Measurements from ENCODE around the gene WDR35.

WDR35 gene

GRCh38 chr2:20011276-20012031, 21.5 kb upstream of the WDR35 start:
- DNase-seq (ENCODE audit: low read depth in 2 of 2), result no peak

- no peak for DNase-seq (ENCODE audit: low read depth in 2 of 2)
These were observed 18.8 kb upstream of the WDR35 start for GRCh38 chr2:20008703-20009102.

- DNase-seq (ENCODE audit: low read depth in 2 of 2), result no peak
These were observed 16.1 kb upstream of the WDR35 start for GRCh38 chr2:20005891-20006470.

- no peak for DNase-seq (ENCODE audit: low read depth in 2 of 2)
These were observed 15.2 kb upstream of the WDR35 start for GRCh38 chr2:20005067-20005627.

GRCh38 chr2:20001361-20001863, 11.5 kb upstream of the WDR35 start:
- DNase-seq (ENCODE audit: low read depth in 2 of 2), result no peak

- no peak for DNase-seq (ENCODE audit: low read depth in 2 of 2)
These were observed 3.8 kb upstream of the WDR35 start for GRCh38 chr2:19993731-19994130.

- no peak for DNase-seq (ENCODE audit: low read depth in 2 of 2)
These were observed 2.0 kb upstream of the WDR35 start for GRCh38 chr2:19991895-19992294.

- no peak for DNase-seq (ENCODE audit: low read depth in 2 of 2)
These were observed 467 bp upstream of the WDR35 start for GRCh38 chr2:19990416-19990728.

GRCh38 chr2:19989342-19989666, 601 bp downstream of the WDR35 start:
- DNase-seq (ENCODE audit: low read depth in 2 of 2), result no peak

- DNase-seq (ENCODE audit: low read depth in 2 of 2), result no peak
These were observed 1.3 kb downstream of the WDR35 start for GRCh38 chr2:19988600-19988999.

- DNase-seq (ENCODE audit: low read depth in 2 of 2), result no peak
These were observed 2.0 kb downstream of the WDR35 start for GRCh38 chr2:19987936-19988335.

- no peak for DNase-seq (ENCODE audit: low read depth in 2 of 2)
These were observed 7.6 kb downstream of the WDR35 start for GRCh38 chr2:19982268-19982667.

GRCh38 chr2:19979932-19980331, 10.0 kb downstream of the WDR35 start:
- DNase-seq (ENCODE audit: low read depth in 2 of 2), result no peak

GRCh38 chr2:19973466-19973865, 16.4 kb downstream of the WDR35 start:
- no peak for DNase-seq (ENCODE audit: low read depth in 2 of 2)

GRCh38 chr2:19971691-19972090, 18.2 kb downstream of the WDR35 start:
- DNase-seq (ENCODE audit: low read depth in 2 of 2), result no peak

GRCh38 chr2:19963386-19963785, 26.5 kb downstream of the WDR35 start:
- DNase-seq (ENCODE audit: low read depth in 2 of 2), result no peak

GRCh38 chr2:19955544-19956422, 34.1 kb downstream of the WDR35 start:
- DNase-seq (ENCODE audit: low read depth in 2 of 2), result peak; percentile 4 to 6

- DNase-seq (ENCODE audit: low read depth in 2 of 2), result no peak
These were observed 40.8 kb downstream of the WDR35 start for GRCh38 chr2:19949071-19949470.

- no peak for DNase-seq (ENCODE audit: low read depth in 2 of 2)
These were observed 42.5 kb downstream of the WDR35 start for GRCh38 chr2:19947184-19947940.

GRCh38 chr2:19944205-19944845, 45.6 kb downstream of the WDR35 start:
- DNase-seq (ENCODE audit: low read depth in 2 of 2), result no peak

GRCh38 chr2:19943189-19943588, 46.7 kb downstream of the WDR35 start:
- no peak for DNase-seq (ENCODE audit: low read depth in 2 of 2)

Data from stimulated activated CD4-positive, alpha-beta T cell treated with anti-CD3 and anti-CD28 coated beads, Interleukin-4, amount 100 ng/mL, for 48 hours (primary cell).